Endodermal cell (in vitro differentiated cells): ENCODE data around the gene MCEE. TPM values are rescaled to one million over a fixed set of nuclear protein-coding genes. Genes with fewer than 3 reads are reported as not detected.
A peak's percentile ranks its signal among the peaks of the same experiment; 100 is the strongest.

Experiments
- DNase-seq: peaks from one replicate; pipeline ENCODE4 v3.0.0-alpha.2; 2017
- H3K27ac ChIP-seq: 2 replicates; pipeline ENCODE4 v1.5.1; 2013; ENCODE audit warnings: mild to moderate bottlenecking, low read depth, low read length, moderate library complexity
- H3K27me3 ChIP-seq: 2 replicates; pipeline ENCODE4 v1.6.1; 2013; ENCODE audit warnings: mild to moderate bottlenecking, low read length, moderate library complexity; ENCODE audit not compliant: insufficient read depth, control insufficient read depth, poor library complexity, severe bottlenecking
- H3K36me3 ChIP-seq: 2 replicates; pipeline ENCODE4 v1.7.0; 2013; ENCODE audit warnings: mild to moderate bottlenecking, low read length, moderate library complexity; ENCODE audit not compliant: control insufficient read depth, insufficient read depth
- H3K4me1 ChIP-seq: one replicate; pipeline ENCODE4 v1.7.0; 2013; ENCODE audit warnings: low read length; ENCODE audit not compliant: control insufficient read depth, insufficient read depth
- H3K4me3 ChIP-seq: 2 replicates; pipeline ENCODE4 v1.5.1; 2013; ENCODE audit warnings: mild to moderate bottlenecking, low read length, moderate library complexity
- H3K9ac ChIP-seq: 2 replicates; pipeline ENCODE4 v1.6.1; 2013; ENCODE audit warnings: mild to moderate bottlenecking, low read length, moderate library complexity; ENCODE audit not compliant: poor library complexity, severe bottlenecking; ENCODE audit errors: extremely low read depth
- H3K9me3 ChIP-seq: 2 replicates; pipeline ENCODE4 v1.6.1; 2013; ENCODE audit warnings: mild to moderate bottlenecking, low read length, moderate library complexity; ENCODE audit not compliant: control insufficient read depth
- H3K27ac Mint-ChIP-seq: 2 replicates; pipeline ENCODE4 v1.8.0; 2020; ENCODE audit warnings: mixed read lengths
- H3K27me3 Mint-ChIP-seq: 2 replicates; pipeline ENCODE4 v1.8.0; 2021; ENCODE audit warnings: mild to moderate bottlenecking, mixed read lengths; ENCODE audit not compliant: insufficient read depth
- H3K36me3 Mint-ChIP-seq: 2 replicates; pipeline ENCODE4 v1.8.0; 2020; ENCODE audit warnings: low read depth, mixed read lengths
- H3K4me1 Mint-ChIP-seq: 2 replicates; pipeline ENCODE4 v1.8.0; 2020; ENCODE audit warnings: mixed read lengths
- H3K4me3 Mint-ChIP-seq: 2 replicates; pipeline ENCODE4 v1.8.0; 2020; ENCODE audit warnings: mild to moderate bottlenecking, moderate library complexity, mixed read lengths
- H3K9me3 Mint-ChIP-seq: 2 replicates; pipeline ENCODE4 v1.8.0; 2020; ENCODE audit warnings: mild to moderate bottlenecking, mixed read lengths
- CTCF ChIP-seq: fragments of 200-600 bp; sonication (generic); conservative IDR thresholded peaks from 2 replicates; pipeline ENCODE4 v1.5.0; 2021; ENCODE audit warnings: antibody characterized with exemption, mild to moderate bottlenecking
- WGBS, 2 experiments: methylation state at CpG; one replicate each; pipeline versions ENCODE4 v1.1.5 to v1.1.7; 2013; ENCODE audit warnings: missing lambda C conversion rate in 2 of 2, mixed read lengths in 1 of 2; ENCODE audit not compliant: insufficient coverage in 1 of 2, insufficient read length in 1 of 2; 5-methylcytosine and 5-hydroxymethylcytosine counted together
- total RNA-seq, 2 donors: library from RNA; stranded (reverse); fragmentation: NEBNext Ultra II Directional in 1 of 2; extraction: Animal tissue kit (Norgen Biotek cat#: 25700) in 1 of 2; gene quantifications; 2 replicates in 1 of 2; 3 replicates in 1 of 2; pipeline ENCODE4 v1.2.1, GENCODE V29; 2021

MCEE gene
- total RNA-seq, 2 donors from 2014 or later: 10.9 to 17.6 TPM

GRCh38 chr2:71120195-71120594 is 9.8 kb downstream of the MCEE start:
- Mint-ChIP-seq H3K4me3 (no peak overlapping the region), H3K9me3 (peaks cover 6% of the 10 kb centered on the region), H3K27me3 (no peaks in the 10 kb centered on the region), H3K4me1 (no peaks in the 10 kb centered on the region), H3K36me3 (peaks cover 43% of the 10 kb centered on the region), H3K27ac (peak overlapping the region; percentile 40)
- Histone ChIP-seq H3K9me3 (peaks cover 8% of the 10 kb centered on the region), H3K27ac (no peak overlapping the region), H3K4me3 (no peak overlapping the region), H3K36me3 (peaks cover 40% of the 10 kb centered on the region), H3K27me3 (no peaks in the 10 kb centered on the region), H3K4me1 (no peaks in the 10 kb centered on the region), H3K9ac (no peak overlapping the region)
- no peak for DNase-seq
- TF ChIP-seq CTCF: no peak
- 92 to 96% methylated on average over 5 to 6 of the region's 6 CpGs for WGBS, 2 experiments

GRCh38 chr2:71117063-71117462 is 13.0 kb downstream of the MCEE start:
- H3K4me1 Mint-ChIP-seq: no peaks in the 10 kb centered on the region
- H3K27ac ChIP-seq: no peak overlapping the region
- H3K9me3 Mint-ChIP-seq: no peaks in the 10 kb centered on the region
- no peak overlapping the region for H3K27ac Mint-ChIP-seq
- H3K4me3 Mint-ChIP-seq: no peak overlapping the region
- H3K27me3 Mint-ChIP-seq: no peaks in the 10 kb centered on the region
- no peak for TF ChIP-seq CTCF
- H3K9me3 ChIP-seq: no peaks in the 10 kb centered on the region
- peaks cover 50% of the 10 kb centered on the region for H3K36me3 Mint-ChIP-seq
- no peaks in the 10 kb centered on the region for H3K4me1 ChIP-seq
- no peak overlapping the region for H3K4me3 ChIP-seq
- no peak overlapping the region for H3K9ac ChIP-seq
- no peaks in the 10 kb centered on the region for H3K27me3 ChIP-seq
- peaks cover 40% of the 10 kb centered on the region for H3K36me3 ChIP-seq
- DNase-seq: no peak

GRCh38 chr2:71113843-71114242 is 16.2 kb downstream of the MCEE start:
- no peak overlapping the region for H3K4me3 Mint-ChIP-seq
- WGBS, 2 experiments: 93 to 100% methylated on average over 1 of the region's 1 CpG
- Histone ChIP-seq H3K36me3 (peaks cover 49% of the 10 kb centered on the region), H3K4me3 (no peak overlapping the region), H3K9me3 (no peaks in the 10 kb centered on the region), H3K27ac (no peak overlapping the region), H3K9ac (no peak overlapping the region), H3K27me3 (no peaks in the 10 kb centered on the region), H3K4me1 (no peaks in the 10 kb centered on the region)
- TF ChIP-seq CTCF: no peak
- H3K4me1 Mint-ChIP-seq: no peaks in the 10 kb centered on the region
- no peak overlapping the region for H3K27ac Mint-ChIP-seq
- H3K36me3 Mint-ChIP-seq: peaks cover 48% of the 10 kb centered on the region
- no peaks in the 10 kb centered on the region for H3K27me3 Mint-ChIP-seq
- no peaks in the 10 kb centered on the region for H3K9me3 Mint-ChIP-seq
- DNase-seq: no peak
